UCSD-AML1 (cell line): ENCODE results near the gene CNGA4.

Source experiments
- DNase-seq: peaks from one replicate; lab custom pipeline; 2025; ENCODE audit not compliant: unreplicated experiment; lab: John Stamatoyannopoulos, UW

The CNGA4 gene

GRCh38 chr11:6238902-6239301, at the start of gene CNGA4:
Gene CNGA4, plus strand, starts transcription at chr11:6239089. Its CDS starts 118 bp downstream, at chr11:6239207.
- no peak for DNase-seq

- DNase-seq, result no peak
Measured at GRCh38 chr11:6191742-6192141, 47.1 kb upstream of the CNGA4 start.

- DNase-seq, result no peak
Measured at GRCh38 chr11:6194065-6194581, 44.8 kb upstream of the CNGA4 start.

- no peak for DNase-seq
Measured at GRCh38 chr11:6196396-6196795, 42.5 kb upstream of the CNGA4 start.

- DNase-seq, result no peak
Measured at GRCh38 chr11:6197466-6198200, 41.3 kb upstream of the CNGA4 start.

GRCh38 chr11:6199174-6199810, 39.6 kb upstream of the CNGA4 start, which contains the start of gene OR52W1:
Gene OR52W1, plus strand, starts transcription at chr11:6199224. Its CDS starts 0 bp downstream, at chr11:6199224.
- no peak for DNase-seq

- no peak for DNase-seq
Measured at GRCh38 chr11:6200975-6201374, 37.9 kb upstream of the CNGA4 start.

GRCh38 chr11:6201481-6201880, 37.4 kb upstream of the CNGA4 start:
- no peak for DNase-seq

GRCh38 chr11:6202041-6202440, 36.8 kb upstream of the CNGA4 start:
- DNase-seq, result no peak

- DNase-seq, result no peak
Measured at GRCh38 chr11:6203327-6203726, 35.6 kb upstream of the CNGA4 start.

GRCh38 chr11:6204706-6205105, 34.2 kb upstream of the CNGA4 start:
- DNase-seq, result no peak

GRCh38 chr11:6205366-6205765, 33.5 kb upstream of the CNGA4 start, which contains the start of gene C11orf42:
Gene C11orf42, plus strand, starts transcription at chr11:6205557. Its CDS starts 59 bp downstream, at chr11:6205616.
- no peak for DNase-seq

GRCh38 chr11:6206456-6207180, 32.3 kb upstream of the CNGA4 start:
- DNase-seq, result no peak

- no peak for DNase-seq
Measured at GRCh38 chr11:6209801-6210200, 29.1 kb upstream of the CNGA4 start.

GRCh38 chr11:6210274-6210955, 28.5 kb upstream of the CNGA4 start:
- DNase-seq, result no peak

GRCh38 chr11:6214530-6214929, 24.4 kb upstream of the CNGA4 start:
- DNase-seq, result no peak

- no peak for DNase-seq
Measured at GRCh38 chr11:6216501-6216900, 22.4 kb upstream of the CNGA4 start.

GRCh38 chr11:6217722-6218121, 21.2 kb upstream of the CNGA4 start:
- DNase-seq, result no peak

GRCh38 chr11:6219359-6219758, 19.5 kb upstream of the CNGA4 start:
- DNase-seq, result no peak

GRCh38 chr11:6223854-6224253, 15.0 kb upstream of the CNGA4 start:
- no peak for DNase-seq

GRCh38 chr11:6224421-6224820, 14.5 kb upstream of the CNGA4 start:
- DNase-seq, result no peak
